Stimulated activated CD4-positive, alpha-beta T cell treated with anti-CD3 and anti-CD28 coated beads, Interleukin-15, amount 100 ng/mL, for 24 hours (primary cell): ENCODE measurements around the gene MTMR1.

ENCODE experiments used
- DNase-seq: peaks from one replicate; pipeline ENCODE4 v3.0.0-alpha.2; 2020

The MTMR1 gene

DNA sequence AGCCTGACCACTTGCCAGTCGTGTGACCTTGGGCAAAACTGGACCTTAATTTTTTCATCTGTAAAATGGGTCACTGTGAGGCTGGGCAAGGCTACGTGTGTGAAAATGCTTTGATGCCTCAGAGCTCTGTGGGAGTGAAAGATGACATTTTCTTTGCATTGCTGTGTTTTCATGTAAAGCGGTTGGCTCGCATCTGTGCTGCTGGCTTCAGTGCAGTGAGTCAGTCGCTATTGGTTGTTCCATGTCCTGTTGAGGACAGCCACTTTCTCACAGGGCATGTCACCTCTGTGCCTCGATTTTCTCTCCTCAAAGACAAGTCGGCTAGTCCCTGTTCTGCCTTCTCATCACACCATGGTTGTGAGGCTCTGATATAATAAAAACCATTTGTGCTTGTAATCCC is 4.4 kb downstream of the MTMR1 start:
- peak; percentile 34 for DNase-seq

- DNase-seq: no peak
Observed at GRCh38 chrX:150698981-150699380, 5.8 kb downstream of the MTMR1 start.

DNA sequence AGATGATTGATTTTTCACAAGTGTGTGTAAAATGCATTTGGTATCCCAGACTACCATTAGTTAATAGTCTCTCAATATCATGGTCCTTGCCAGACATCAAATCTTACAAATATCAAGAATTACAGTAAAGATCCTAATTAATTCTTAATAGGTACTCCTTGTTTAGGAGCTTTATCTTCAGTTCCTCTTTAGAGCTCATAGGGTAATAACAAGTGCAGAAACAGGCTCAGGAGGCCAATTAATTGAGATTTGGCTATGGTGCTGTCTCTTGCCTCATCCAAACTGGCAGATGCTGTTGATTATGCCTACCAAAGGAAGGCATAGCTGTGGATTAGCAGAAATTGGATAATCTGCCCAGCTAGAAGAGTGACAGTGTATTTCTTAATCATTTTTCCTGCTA is 6.9 kb downstream of the MTMR1 start:
- DNase-seq: no peak

GRCh38 chrX:150701377-150701776 is 8.2 kb downstream of the MTMR1 start:
- no peak for DNase-seq

- DNase-seq: no peak
Observed at GRCh38 chrX:150702966-150703694, 9.9 kb downstream of the MTMR1 start.

- no peak for DNase-seq
Observed at GRCh38 chrX:150703695-150703974, 10.4 kb downstream of the MTMR1 start.

DNA sequence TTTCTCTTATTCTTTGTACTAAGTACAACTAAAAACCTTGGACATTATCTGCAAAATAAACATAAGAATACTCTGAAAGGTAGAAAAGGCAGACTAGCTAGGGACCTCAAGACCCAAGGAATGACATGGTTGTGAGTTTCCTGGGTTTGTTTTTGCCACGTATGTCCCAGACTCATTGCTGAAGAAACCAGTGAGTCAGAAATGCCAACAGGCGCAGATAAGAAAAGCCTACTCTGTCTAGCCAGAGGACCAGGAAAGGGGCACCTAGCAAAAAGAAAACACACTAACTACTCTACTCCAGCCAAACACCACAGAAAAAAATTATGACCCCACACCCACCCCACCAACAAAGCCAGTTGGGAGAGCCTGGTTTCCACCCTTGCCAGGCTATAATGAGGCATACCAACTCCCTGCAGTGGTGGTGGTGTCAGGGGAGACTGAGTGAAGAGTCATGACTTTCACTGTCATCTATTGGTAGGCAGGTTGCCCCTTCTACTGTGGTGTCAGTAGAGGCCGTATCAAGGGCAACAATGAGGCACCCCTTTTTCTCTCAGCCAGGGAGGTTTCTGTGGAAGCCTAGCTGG is 10.9 kb downstream of the MTMR1 start:
- DNase-seq: peak; percentile 26

DNA sequence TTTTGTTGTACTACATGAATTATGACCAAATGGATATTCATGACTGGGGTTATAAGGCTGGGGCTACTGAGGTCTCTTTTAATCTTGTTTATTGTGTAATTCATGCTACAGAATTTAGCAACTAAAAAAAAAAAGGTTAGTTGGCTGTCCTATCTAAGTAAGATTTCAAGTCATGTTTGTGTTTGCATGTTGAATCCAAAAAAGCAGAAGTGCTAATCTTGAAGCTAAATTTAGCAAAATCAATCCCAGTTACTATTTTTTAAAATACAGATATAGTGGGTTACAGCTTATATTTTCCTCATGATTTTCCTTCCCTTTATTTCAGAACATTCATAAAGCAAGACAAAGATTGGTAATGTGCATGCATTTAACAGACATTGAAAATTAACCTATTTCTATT is 19.4 kb downstream of the MTMR1 start:
- no peak for DNase-seq

GRCh38 chrX:150715184-150715583 is 22.0 kb downstream of the MTMR1 start:
- DNase-seq: no peak

DNA sequence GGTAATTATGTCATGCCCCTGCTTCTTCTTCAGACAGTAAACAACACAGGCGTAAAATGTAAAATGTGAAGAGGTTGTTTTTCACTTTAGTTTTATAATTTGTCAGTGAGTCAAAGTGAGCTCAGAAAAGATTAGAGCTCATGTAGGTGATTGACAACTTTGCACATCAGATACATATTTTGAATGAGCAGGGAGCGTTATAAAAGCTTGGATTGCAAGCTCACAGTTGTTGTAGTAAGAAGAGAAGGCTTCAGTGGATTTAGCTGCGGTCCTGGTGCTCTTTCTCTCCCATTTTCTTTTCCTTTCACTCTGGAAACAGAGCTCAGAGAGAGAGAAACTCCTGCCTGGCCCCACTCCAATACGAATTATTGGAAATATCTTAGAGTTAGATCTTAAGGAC is 26.4 kb downstream of the MTMR1 start:
- no peak for DNase-seq

- DNase-seq: no peak
Observed at GRCh38 chrX:150729956-150730355, 36.8 kb downstream of the MTMR1 start.

DNA sequence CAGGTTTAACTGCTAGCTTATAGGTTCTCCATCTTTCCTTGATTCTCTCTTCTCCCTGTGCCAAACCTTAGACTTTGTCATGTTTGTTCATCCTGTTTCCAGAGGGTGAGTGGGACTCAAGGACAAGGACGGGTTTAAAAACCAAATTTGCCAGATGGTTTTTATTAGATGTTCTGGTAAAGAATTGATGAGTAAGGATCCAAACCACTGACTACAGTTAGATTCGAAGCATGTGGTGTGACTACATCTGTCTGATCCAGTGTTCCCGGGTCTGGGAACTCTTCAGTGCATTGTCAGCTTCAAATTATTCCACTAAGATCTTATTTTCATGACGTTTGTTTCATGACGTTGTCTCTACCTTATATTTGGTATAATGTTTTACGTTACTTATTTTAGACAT is 37.5 kb downstream of the MTMR1 start:
- no peak for DNase-seq

- peak; percentile 70 for DNase-seq
Observed at GRCh38 chrX:150731795-150732194, 38.6 kb downstream of the MTMR1 start.

- DNase-seq: no peak
Observed at GRCh38 chrX:150736475-150736874, 43.3 kb downstream of the MTMR1 start.

GRCh38 chrX:150752124-150752523 is 58.9 kb downstream of the MTMR1 start:
- no peak for DNase-seq

DNA sequence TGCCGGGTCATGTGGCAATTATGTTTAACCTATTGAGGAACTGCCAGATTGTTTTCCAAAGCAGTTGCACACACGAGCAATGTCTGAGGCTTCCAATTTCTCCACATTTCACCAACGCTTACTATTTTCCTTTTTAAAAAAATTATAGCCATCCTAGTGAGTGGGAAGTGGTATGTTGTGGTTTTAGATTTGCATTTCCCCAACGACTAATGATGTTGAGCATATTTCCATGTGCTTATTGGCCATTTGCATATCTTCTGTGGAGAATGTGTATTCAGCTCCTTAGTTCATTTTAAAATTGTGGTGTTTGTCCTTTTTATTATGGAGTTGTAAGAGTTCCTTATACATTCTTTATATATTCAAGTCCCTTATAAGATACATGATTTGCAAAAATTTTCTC is 60.2 kb downstream of the MTMR1 start:
- no peak for DNase-seq

DNA sequence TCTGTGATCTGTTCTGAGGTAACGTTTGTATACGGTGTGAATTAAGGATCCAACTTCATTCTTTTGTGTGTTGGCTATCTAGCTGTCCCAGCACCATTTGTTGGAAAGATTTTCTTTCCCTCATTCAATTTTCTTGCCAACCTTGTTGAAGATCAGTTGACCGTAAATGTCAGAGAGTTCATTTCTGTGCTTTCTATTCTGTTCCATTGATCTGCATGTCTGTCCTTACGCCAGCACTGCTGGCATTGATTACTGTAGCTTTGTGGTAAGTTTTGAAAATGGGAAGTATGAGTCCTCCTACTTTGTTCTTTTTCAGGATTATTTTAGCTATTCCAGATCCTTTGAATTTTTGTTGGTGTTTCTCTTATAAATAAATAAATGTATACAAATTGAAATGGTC is 60.8 kb downstream of the MTMR1 start:
- DNase-seq: no peak

DNA sequence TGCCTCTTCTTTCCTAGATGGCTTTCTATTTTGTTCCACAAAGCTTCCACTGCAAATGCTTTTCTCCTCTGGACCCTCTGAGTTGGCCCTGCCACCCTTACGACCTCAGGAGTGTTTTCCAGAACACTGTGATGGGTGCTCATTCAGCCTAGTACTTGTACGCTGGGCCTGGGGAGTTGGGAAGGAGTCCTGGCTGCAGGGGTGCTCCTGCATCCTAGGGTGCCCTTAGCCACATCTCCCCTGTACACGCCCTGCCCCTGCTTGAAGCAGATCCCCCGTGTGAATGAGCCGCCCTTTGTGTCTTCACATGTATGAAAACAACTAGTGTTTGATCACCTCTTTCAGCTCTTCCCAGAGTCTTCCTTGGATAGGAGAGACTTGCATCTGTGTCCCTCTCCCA is 64.2 kb downstream of the MTMR1 start:
- DNase-seq: no peak

GRCh38 chrX:150759568-150760416 is 66.6 kb downstream of the MTMR1 start:
- no peak for DNase-seq

DNA sequence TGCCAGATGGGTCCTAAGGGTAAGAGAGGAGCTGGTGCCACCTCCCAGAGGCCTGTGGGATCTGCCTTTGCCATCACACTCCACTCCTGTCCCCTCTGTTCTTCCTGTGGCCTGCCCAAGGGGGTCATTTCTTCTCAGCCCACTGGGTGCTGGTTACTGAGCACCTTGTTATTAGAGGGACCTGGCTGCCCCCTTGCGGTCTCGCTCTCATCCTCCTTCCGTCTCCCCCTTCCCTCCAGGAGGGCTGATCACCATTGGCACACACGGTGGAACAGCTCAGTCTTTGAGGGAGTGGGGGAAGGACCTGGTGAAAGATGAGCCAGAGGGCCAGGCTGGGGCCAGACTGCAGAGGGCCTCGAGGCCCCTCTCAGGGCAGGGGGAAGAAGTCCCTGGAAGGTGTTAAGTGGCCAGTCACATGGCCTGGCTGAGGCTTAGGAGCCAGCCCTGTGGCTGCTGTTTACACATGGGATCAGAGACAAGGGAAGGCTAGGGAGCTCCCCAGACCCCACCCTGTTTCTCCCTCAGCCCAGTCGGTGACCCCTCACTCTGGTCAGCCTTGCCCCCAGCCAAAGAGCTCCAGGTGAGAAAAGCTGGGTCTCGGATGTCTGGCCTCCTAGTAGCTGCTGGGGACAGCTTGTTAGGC is 68.1 kb downstream of the MTMR1 start:
- DNase-seq: no peak

- DNase-seq: no peak
Observed at GRCh38 chrX:150761819-150762216, 68.6 kb downstream of the MTMR1 start.

- DNase-seq: no peak
Observed at GRCh38 chrX:150762258-150763165, 69.3 kb downstream of the MTMR1 start.
